GM12878 (cell line): ENCODE measurements around the gene CCDC178. TPM values are rescaled to one million over a fixed set of nuclear protein-coding genes. Genes with fewer than 3 reads are reported as not detected.

ENCODE experiments used
- ATAC-seq: fragments of 200-7000 bp; cut with Tn5 transposase; 3 replicates; pipeline ENCODE4 v1.9.1; 2020; ENCODE audit warnings: mild to moderate bottlenecking, moderate library complexity
- BruUV-seq: library from RNA; stranded (reverse); fragments of 400-500 nt; replicated peaks from 2 replicates; lab custom pipeline; 2021; lab: Mats Ljungman, UMichigan
- CTCF ChIA-PET: fragments of 300-600 bp; sonication (Branson Sonifier 250); formaldehyde crosslinking; extraction: SDS; loops from one replicate; lab custom pipeline; 2021; ENCODE audit warnings: inconsistent platforms; lab: Yijun Ruan, JAX
- POLR2A ChIA-PET: fragments of 350-600 bp; formaldehyde crosslinking; extraction: SDS; loops from one replicate; lab custom pipeline; 2021; ENCODE audit warnings: inconsistent platforms; lab: Charles Lee
- RAD21 ChIA-PET: fragments of 300-600 bp; sonication (Branson Sonifier 250); formaldehyde crosslinking; loops from one replicate; lab custom pipeline; 2023; ENCODE audit warnings: antibody characterized with exemption; ENCODE audit not compliant: unreplicated experiment; lab: Charles Lee
- SMC1A ChIA-PET: fragments of 300-600 bp; sonication (Branson Sonifier 250); formaldehyde crosslinking; loops from one replicate; lab custom pipeline; 2023; ENCODE audit not compliant: unreplicated experiment, uncharacterized antibody; lab: Charles Lee
- DNase-seq: peaks from one replicate; pipeline ENCODE4 v3.0.0-alpha.2; 2011; ENCODE audit warnings: low read depth, low spot score
- FAIRE-seq: peaks from 3 replicates; lab custom pipeline; 2011; peaks lifted over from hg19 to GRCh38; lab: Jason Lieb, UNC
- H2AFZ ChIP-seq: 2 replicates; pipeline ENCODE4 v1.6.0; 2011; ENCODE audit warnings: low read depth, low read length, control low read depth; ENCODE audit not compliant: control insufficient read depth
- H3K27ac ChIP-seq: 2 replicates; pipeline ENCODE4 v1.5.1; 2011; ENCODE audit warnings: control low read depth; ENCODE audit not compliant: control insufficient read depth, insufficient read depth
- H3K27me3 ChIP-seq, 2 experiments: replicated peaks in 1 of 2; 2 replicates each; pipeline versions ENCODE4 v1.6.0 to v1.6.1; 2011; ENCODE audit warnings: low read length in 1 of 2; ENCODE audit not compliant: control insufficient read depth in 2 of 2, insufficient read depth in 2 of 2
- H3K36me3 ChIP-seq, 2 experiments: 2 replicates each; pipeline ENCODE4 v1.5.1; 2011; ENCODE audit warnings: low read length in 1 of 2; ENCODE audit not compliant: control insufficient read depth in 2 of 2, insufficient read depth in 2 of 2
- H3K4me1 ChIP-seq: 2 replicates; pipeline ENCODE4 v1.6.1; 2011; ENCODE audit warnings: mild to moderate bottlenecking, low read length, moderate library complexity, mixed read lengths; ENCODE audit not compliant: control insufficient read depth, insufficient read depth
- H3K4me2 ChIP-seq: 2 replicates; pipeline ENCODE4 v1.6.0; 2011; ENCODE audit warnings: control low read depth; ENCODE audit not compliant: control insufficient read depth, insufficient read depth
- H3K4me3 ChIP-seq: fragments of 200-600 bp; sonication (generic); 2 replicates; pipeline ENCODE4 v1.5.1; 2016
- H3K79me2 ChIP-seq: 2 replicates; pipeline ENCODE4 v1.6.0; 2011; ENCODE audit warnings: low read length; ENCODE audit not compliant: control insufficient read depth, insufficient read depth
- H3K9ac ChIP-seq: 2 replicates; pipeline ENCODE4 v1.8.0; 2011; ENCODE audit warnings: low read length, control low read depth, mixed read lengths; ENCODE audit not compliant: control insufficient read depth, insufficient read depth
- H3K9me3 ChIP-seq: replicated peaks from 3 replicates; pipeline ENCODE4 v1.5.1; 2011; ENCODE audit warnings: mild to moderate bottlenecking, low read length; ENCODE audit not compliant: control insufficient read depth, insufficient read depth
- H4K20me1 ChIP-seq: 2 replicates; pipeline ENCODE4 v1.6.0; 2011; ENCODE audit not compliant: control insufficient read depth, insufficient read depth
- ASH2L ChIP-seq: fragments of 300-600, 200-600 bp; sonication (generic); IDR thresholded peaks from 2 replicates; pipeline ENCODE4 v1.6.1; 2017; ENCODE audit warnings: low read depth, mild to moderate bottlenecking, borderline replicate concordance
- BHLHE40 ChIP-seq, 2 experiments: fragments of 450-650 bp in 1 of 2; IDR thresholded peaks; 2 replicates each; pipeline ENCODE4 v1.6.1; 2011 to 2017; ENCODE audit warnings: low read depth in 2 of 2, borderline replicate concordance in 1 of 2, improper control_type of control experiment in 1 of 2, low read length in 1 of 2, mild to moderate bottlenecking in 1 of 2
- BMI1 ChIP-seq: fragments of 450-650 bp; IDR thresholded peaks from 2 replicates; pipeline ENCODE4 v1.6.1; 2016; ENCODE audit warnings: mild to moderate bottlenecking, moderate library complexity, borderline replicate concordance
- CUX1 ChIP-seq: IDR thresholded peaks from 2 replicates; pipeline ENCODE4 v1.6.1; 2012; ENCODE audit warnings: improper control_type of control experiment, low read depth, low read length; ENCODE audit not compliant: insufficient replicate concordance
- EP300 ChIP-seq, 2 experiments: fragments of 150-350 bp in 1 of 2; IDR thresholded peaks; 2 replicates each; pipeline ENCODE4 v1.6.1; 2011 to 2012; ENCODE audit warnings: low read depth in 2 of 2, low read length in 2 of 2, borderline replicate concordance in 1 of 2, improper control_type of control experiment in 1 of 2, inconsistent platforms in 1 of 2; ENCODE audit not compliant: control insufficient read depth in 1 of 2
- JUND ChIP-seq: IDR thresholded peaks from 2 replicates; pipeline ENCODE4 v1.6.1; 2012; ENCODE audit warnings: low read depth, mild to moderate bottlenecking, low read length, improper control_type of control experiment, moderate library complexity
- NFYB ChIP-seq: IDR thresholded peaks from 2 replicates; pipeline ENCODE4 v1.6.1; 2011; ENCODE audit warnings: low read depth, mild to moderate bottlenecking, low read length, improper control_type of control experiment, moderate library complexity; ENCODE audit not compliant: insufficient read depth
- POLR2AphosphoS2 ChIP-seq: IDR thresholded peaks from 2 replicates; pipeline ENCODE4 v1.6.1; 2011; ENCODE audit warnings: low read depth, mild to moderate bottlenecking, low read length, improper control_type of control experiment, moderate library complexity
- RBBP5 ChIP-seq: fragments of 200-600 bp; sonication (generic); conservative IDR thresholded peaks from 2 replicates; pipeline ENCODE4 v1.6.1; 2016
- RFX5 ChIP-seq: IDR thresholded peaks from 2 replicates; pipeline ENCODE4 v1.6.1; 2011; ENCODE audit warnings: low read depth, low read length, improper control_type of control experiment
- SMARCA5 ChIP-seq: fragments of 450-650 bp; IDR thresholded peaks from 2 replicates; pipeline ENCODE4 v1.6.1; 2017; ENCODE audit warnings: mild to moderate bottlenecking
- USF2 ChIP-seq: IDR thresholded peaks from 2 replicates; pipeline ENCODE4 v1.6.1; 2011; ENCODE audit warnings: low read depth, low read length, improper control_type of control experiment, borderline replicate concordance
- ZZZ3 ChIP-seq: IDR thresholded peaks from 2 replicates; pipeline ENCODE4 v1.6.1; 2011; ENCODE audit warnings: low read depth; ENCODE audit not compliant: control insufficient read depth, insufficient read length
- WGBS: methylation state at CpG from one replicate; pipeline ENCODE4 v1.1.6; 2016; ENCODE audit warnings: low lambda C conversion rate; ENCODE audit not compliant: insufficient replicate concordance, insufficient coverage; ENCODE audit errors: missing lambda C conversion rate; 5-methylcytosine and 5-hydroxymethylcytosine counted together
- in situ Hi-C: fragments of 300-500 bp; cut with MboI; formaldehyde crosslinking; loops from 9 replicates; pipeline ENCODE4 v1.14.3; 2018; ENCODE audit warnings: mixed read lengths
- intact Hi-C: fragments of 100-400 bp; cut with micrococcal nuclease; formaldehyde crosslinking; loops from one replicate; pipeline ENCODE4 v1.14.2; 2022; ENCODE audit not compliant: unreplicated experiment
- polyA plus RNA-seq, 11 experiments: library from polyadenylated mRNA; depleted of rRNA in 4 of 11; unstranded in 6 of 11; stranded (reverse) in 5 of 11; fragments of >200 nt; fragmentation: Nextera tagmentation in 4 of 11; fragmentation: Illumina TruSeq in 1 of 11; extraction: Ambion mirVana in 4 of 11; extraction: Trizol in 1 of 11; gene quantifications; 1 replicate in 1 of 11; 2 replicates in 10 of 11; pipeline versions ENCODE4 v1.2.1 to v1.2.3, GENCODE V29; 2011 to 2016; ENCODE audit warnings: inconsistent platforms in 2 of 11, missing spikeins in 2 of 11, low read depth in 1 of 11
- total RNA-seq, 4 experiments: library from RNA; depleted of rRNA in 3 of 4; stranded (reverse); fragments of >200 nt in 3 of 4; fragmentation: Illumina TruSeq in 1 of 4; extraction: Trizol in 1 of 4; gene quantifications; 2 replicates each; pipeline versions ENCODE4 v1.2.1 to v1.2.3, GENCODE V29; 2013 to 2021

CCDC178 gene
- total and polyA plus RNA-seq, 10 of the 15 experiments (the other 5 are each of a cell fraction or from before 2014, with no cell fraction given), result 0.04 TPM; not detected in 9

- TF ChIP-seq CUX1 (no peak), RBBP5 (no peak), ASH2L (no peak), BHLHE40 (IDR thresholded peaks at IDR 0.05; ENCODE audit: borderline replicate concordance in 1 of 2, low read depth in 2 of 2, low read length in 1 of 2) (no peak), BMI1 (no peak), POLR2AphosphoS2 (no peak)
Observed at GRCh38 chr18:33161131-33161530, 279.4 kb downstream of the CCDC178 start (continued).

GRCh38 chr18:33159151-33159550, 281.4 kb downstream of the CCDC178 start:
- Histone ChIP-seq H3K27ac (no peak overlapping the region), H3K79me2 (no peaks in the 10 kb centered on the region), H3K9ac (no peak overlapping the region), H3K27me3 (no peaks in the 10 kb centered on the region), H3K36me3 (no peaks in the 10 kb centered on the region), H2AFZ (no peak overlapping the region), H4K20me1 (no peaks in the 10 kb centered on the region), H3K9me3 (no peaks in the 10 kb centered on the region), H3K4me2 (no peak overlapping the region), H3K4me1 (no peaks in the 10 kb centered on the region), H3K4me3 (no peak overlapping the region)
- ATAC-seq (no peak), FAIRE-seq (no peak), DNase-seq (no peak)
- 32% methylated on average over 2 of the region's 2 CpGs for WGBS
- in situ Hi-C loops, result no loop called here
- intact Hi-C loops, result no loop called here
- ChIA-PET CTCF (no interaction called here), POLR2A (no interaction called here), SMC1A (no interaction called here), RAD21 (no interaction called here)
- BruUV-seq, result no TSS peak
- TF ChIP-seq RFX5 (no peak), USF2 (no peak), JUND (no peak), EP300 (IDR thresholded peaks at IDR 0.05; ENCODE audit: borderline replicate concordance in 1 of 2, control insufficient read depth in 1 of 2, low read depth in 2 of 2, low read length in 2 of 2) (no peak), SMARCA5 (no peak), NFYB (no peak), ZZZ3 (no peak)
